Neural cell (in vitro differentiated cells): ENCODE measurements around the gene ATP5PF. TPM values are rescaled to one million over a fixed set of nuclear protein-coding genes. Genes with fewer than 3 reads are reported as not detected.

Source experiments
- H2AFZ ChIP-seq: fragments of 200-600, 300-800 bp; sonication (generic), shearing (Covaris generic); 2 replicates; pipeline ENCODE4 v1.6.0; 2014; ENCODE audit warnings: low read depth, mild to moderate bottlenecking, antibody characterized with exemption, low read length, moderate library complexity
- H3F3A ChIP-seq: fragments of 200-600 bp; shearing (Covaris generic); 2 replicates; pipeline ENCODE4 v1.6.1; 2016; ENCODE audit warnings: mild to moderate bottlenecking, moderate library complexity, mixed read lengths, antibody characterized with exemption, low read length; ENCODE audit not compliant: insufficient read depth, poor library complexity, severe bottlenecking
- H3K27ac ChIP-seq: fragments of 200-600, 300-800 bp; sonication (generic), shearing (Covaris generic); 2 replicates; pipeline ENCODE4 v1.5.1; 2014; ENCODE audit warnings: mild to moderate bottlenecking, low read length, moderate library complexity
- H3K27me3 ChIP-seq: fragments of 300-800, 200-600 bp; sonication (generic), shearing (Covaris generic); 2 replicates; pipeline ENCODE4 v1.6.0; 2014; ENCODE audit warnings: mild to moderate bottlenecking, low read depth, low read length, moderate library complexity; ENCODE audit not compliant: insufficient read depth
- H3K36me3 ChIP-seq: fragments of 300-800, 200-600 bp; sonication (generic), shearing (Covaris generic); 2 replicates; pipeline ENCODE4 v1.5.1; 2014; ENCODE audit warnings: mild to moderate bottlenecking, antibody characterized with exemption, low read length, moderate library complexity; ENCODE audit not compliant: insufficient read depth
- H3K4me2 ChIP-seq: fragments of 300-800, 200-600 bp; sonication (generic), shearing (Covaris generic); 2 replicates; pipeline ENCODE4 v1.6.0; 2014; ENCODE audit warnings: mild to moderate bottlenecking, low read length
- H3K4me3 ChIP-seq: fragments of 300-800, 200-600 bp; sonication (generic), shearing (Covaris generic); 2 replicates; pipeline ENCODE4 v1.5.1; 2014; ENCODE audit warnings: mild to moderate bottlenecking, low read length, moderate library complexity
- H3K79me2 ChIP-seq: fragments of 200-600 bp; shearing (Covaris generic); replicated peaks from 2 replicates; pipeline ENCODE4 v1.6.0; 2014; ENCODE audit warnings: mild to moderate bottlenecking, low read length, moderate library complexity; ENCODE audit not compliant: insufficient read depth
- H3K9ac ChIP-seq: fragments of 300-800, 200-600 bp; sonication (generic), shearing (Covaris generic); 2 replicates; pipeline ENCODE4 v1.6.1; 2016; ENCODE audit warnings: mild to moderate bottlenecking, low read length, mixed read lengths
- H3K9me2 ChIP-seq: fragments of 200-600 bp; shearing (Covaris generic); 2 replicates; pipeline ENCODE4 v1.6.1; 2016; ENCODE audit warnings: mild to moderate bottlenecking, low read length, mixed read lengths; ENCODE audit not compliant: insufficient read depth
- H3K9me3 ChIP-seq: fragments of 200-600, 300-800 bp; sonication (generic), shearing (Covaris generic); 2 replicates; pipeline ENCODE4 v1.6.1; 2016; ENCODE audit warnings: mild to moderate bottlenecking, mixed run types, low read length, moderate library complexity, mixed read lengths
- H4K20me1 ChIP-seq: fragments of 200-600 bp; shearing (Covaris generic); 2 replicates; pipeline ENCODE4 v1.6.1; 2016; ENCODE audit warnings: mild to moderate bottlenecking, mixed run types; ENCODE audit not compliant: insufficient read depth
- CTCF ChIP-seq: fragments of 450-650 bp; IDR thresholded peaks from 2 replicates; pipeline ENCODE4 v1.5.1; 2014; ENCODE audit warnings: antibody characterized with exemption, mild to moderate bottlenecking, moderate library complexity; ENCODE audit not compliant: poor library complexity, severe bottlenecking
- EP300 ChIP-seq: fragments of 450-650 bp; conservative IDR thresholded peaks from 2 replicates; pipeline ENCODE4 v1.6.1; 2014; ENCODE audit warnings: antibody characterized with exemption, mild to moderate bottlenecking, moderate library complexity; ENCODE audit not compliant: poor library complexity, severe bottlenecking
- EZH2 ChIP-seq: fragments of 200-600, 300-800 bp; shearing (Covaris generic), sonication (generic); IDR thresholded peaks from 2 replicates; pipeline ENCODE4 v1.6.1; 2014; ENCODE audit warnings: antibody characterized with exemption, low read length, borderline replicate concordance, mild to moderate bottlenecking; ENCODE audit not compliant: insufficient read depth, poor library complexity, severe bottlenecking
- MXI1 ChIP-seq: fragments of 450-650 bp; conservative IDR thresholded peaks from 2 replicates; pipeline ENCODE4 v1.6.1; 2014; ENCODE audit warnings: antibody characterized with exemption, mild to moderate bottlenecking; ENCODE audit not compliant: poor library complexity, severe bottlenecking
- POLR2AphosphoS5 ChIP-seq: IDR thresholded peaks from 2 replicates; pipeline ENCODE4 v1.6.1; 2012
- RAD21 ChIP-seq: fragments of 450-650 bp; conservative IDR thresholded peaks from 2 replicates; pipeline ENCODE4 v1.6.1; 2014; ENCODE audit warnings: antibody characterized with exemption, mild to moderate bottlenecking, moderate library complexity
- REST ChIP-seq: IDR thresholded peaks from 2 replicates; pipeline ENCODE4 v1.6.1; 2012; ENCODE audit warnings: borderline replicate concordance
- SMC3 ChIP-seq: fragments of 450-650 bp; conservative IDR thresholded peaks from 2 replicates; pipeline ENCODE4 v1.6.1; 2014; ENCODE audit warnings: antibody characterized with exemption, mild to moderate bottlenecking, moderate library complexity; ENCODE audit not compliant: poor library complexity
- TAF1 ChIP-seq: IDR thresholded peaks from 2 replicates; pipeline ENCODE4 v1.6.1; 2012; ENCODE audit warnings: low read depth
- polyA plus RNA-seq: library from polyadenylated mRNA; depleted of rRNA; stranded (reverse); fragments of >200 nt; gene quantifications from 2 replicates; pipeline ENCODE4 v1.2.3, GENCODE V29; 2014

ATP5PF gene
- polyA plus RNA-seq, 1 donor from 2014 or later = 274 TPM

- Histone ChIP-seq H3K4me3 (no peak overlapping the region), H3K27me3 (no peaks in the 10 kb centered on the region), H3K9me2 (no peaks in the 10 kb centered on the region), H3K79me2 (no peaks in the 10 kb centered on the region), H3K27ac (no peak overlapping the region), H3K9me3 (no peaks in the 10 kb centered on the region), H3F3A (no peaks in the 10 kb centered on the region), H3K4me2 (no peak overlapping the region), H3K36me3 (no peaks in the 10 kb centered on the region), H3K9ac (no peak overlapping the region), H2AFZ (no peak overlapping the region), H4K20me1 (no peaks in the 10 kb centered on the region)
- TF ChIP-seq RAD21 (no peak), CTCF (no peak), SMC3 (no peak), MXI1 (no peak), TAF1 (no peak), EZH2 (no peak), EP300 (no peak), REST (no peak), POLR2AphosphoS5 (no peak)
Observed at GRCh38 chr21:25689226-25689625, 45.5 kb downstream of the ATP5PF start.

GRCh38 chr21:25688275-25689155 lies 46.2 kb downstream of the ATP5PF start:
- H4K20me1 ChIP-seq = no peaks in the 10 kb centered on the region
- H3K9ac ChIP-seq = no peak overlapping the region
- TF ChIP-seq EP300 (no peak), POLR2AphosphoS5 (no peak), RAD21 (no peak), SMC3 (no peak), TAF1 (no peak), CTCF (no peak)
- H3K27ac ChIP-seq = no peak overlapping the region
- no peak overlapping the region for H3K4me2 ChIP-seq
- no peaks in the 10 kb centered on the region for H3K79me2 ChIP-seq
- H3K27me3 ChIP-seq = no peaks in the 10 kb centered on the region
- H3K9me2 ChIP-seq = no peaks in the 10 kb centered on the region
- H3K9me3 ChIP-seq = no peaks in the 10 kb centered on the region
- no peaks in the 10 kb centered on the region for H3K36me3 ChIP-seq
- H2AFZ ChIP-seq = no peak overlapping the region
- H3F3A ChIP-seq = no peaks in the 10 kb centered on the region
- no peak overlapping the region for H3K4me3 ChIP-seq
